Breast epithelium (tissue), 3 donors: ENCODE data around the gene RANBP17.

Experiments used
- CTCF ChIP-seq, 3 donors: fragments of 450-650 bp; IDR thresholded peaks; one replicate each; pipeline ENCODE4 v1.5.1; 2016 to 2017; ENCODE audit warnings: antibody characterized with exemption in 3 of 3, mild to moderate bottlenecking in 3 of 3, moderate library complexity in 3 of 3
- POLR2A ChIP-seq: fragments of 450-650 bp; IDR thresholded peaks from one replicate; pipeline ENCODE4 v1.6.1; 2016; ENCODE audit warnings: antibody characterized with exemption, mild to moderate bottlenecking, moderate library complexity

GRCh38 chr5:171128136-171128535 is 266.3 kb downstream of the RANBP17 start:
- TF ChIP-seq CTCF (IDR thresholded peaks at IDR 0.05) (no peak), POLR2A (no peak)
